Mesenchymal stem cell (in vitro differentiated cells and primary cell): ENCODE data around the gene MUC5B.

Experiments used
- DNase-seq: peaks from one replicate; pipeline ENCODE4 v3.0.0-alpha.2; 2013
- H2AFZ ChIP-seq: one replicate; pipeline ENCODE4 v1.6.1; 2013; ENCODE audit warnings: low read depth, mild to moderate bottlenecking, control low read depth, inconsistent platforms, low read length, moderate library complexity
- H2AK5ac ChIP-seq: 2 replicates; pipeline ENCODE4 v1.6.1; 2013; ENCODE audit warnings: low read length, moderate library complexity, mild to moderate bottlenecking, inconsistent platforms; ENCODE audit not compliant: severe bottlenecking
- H2BK120ac ChIP-seq: one replicate; pipeline ENCODE4 v1.6.1; 2013; ENCODE audit warnings: low read depth, mild to moderate bottlenecking, inconsistent platforms, low read length, moderate library complexity
- H2BK12ac ChIP-seq, 2 experiments: one replicate each; pipeline ENCODE4 v1.6.1; 2013; ENCODE audit warnings: inconsistent platforms in 2 of 2, low read length in 2 of 2, mild to moderate bottlenecking in 2 of 2, moderate library complexity in 2 of 2, control low read depth in 1 of 2
- H2BK15ac ChIP-seq: one replicate; pipeline ENCODE4 v1.6.1; 2013; ENCODE audit warnings: mild to moderate bottlenecking, low read depth, inconsistent platforms; ENCODE audit not compliant: poor library complexity, severe bottlenecking
- H2BK5ac ChIP-seq: 2 replicates; pipeline ENCODE4 v1.6.1; 2013; ENCODE audit warnings: low read depth, mild to moderate bottlenecking, low read length, control low read depth, inconsistent platforms; ENCODE audit not compliant: poor library complexity, severe bottlenecking
- H3K14ac ChIP-seq, 2 experiments: one replicate each; pipeline ENCODE4 v1.6.1; 2013; ENCODE audit warnings: inconsistent platforms in 2 of 2, low read length in 2 of 2, control low read depth in 1 of 2, mild to moderate bottlenecking in 1 of 2, moderate library complexity in 1 of 2
- H3K18ac ChIP-seq, 2 experiments: one replicate each; pipeline ENCODE4 v1.6.1; 2013; ENCODE audit warnings: inconsistent platforms in 2 of 2, low read length in 2 of 2, control low read depth in 1 of 2, low read depth in 1 of 2, mild to moderate bottlenecking in 1 of 2
- H3K23ac ChIP-seq, 2 experiments: one replicate each; pipeline ENCODE4 v1.6.1; 2013; ENCODE audit warnings: inconsistent platforms in 2 of 2, low read length in 2 of 2, mild to moderate bottlenecking in 2 of 2, moderate library complexity in 2 of 2, control low read depth in 1 of 2
- H3K27ac ChIP-seq: 2 replicates; pipeline ENCODE4 v1.5.1; 2013; ENCODE audit warnings: mild to moderate bottlenecking, moderate library complexity, low read length, control low read depth, inconsistent platforms; ENCODE audit not compliant: poor library complexity, severe bottlenecking
- H3K27me3 ChIP-seq, 2 experiments: 2 replicates each; pipeline versions ENCODE4 v1.6.1 to v1.7.0; 2013; ENCODE audit warnings: low read length in 2 of 2, mild to moderate bottlenecking in 2 of 2, moderate library complexity in 2 of 2, control low read depth in 1 of 2, inconsistent platforms in 1 of 2; ENCODE audit not compliant: control insufficient read depth in 1 of 2, insufficient read depth in 1 of 2
- H3K36me3 ChIP-seq, 2 experiments: 2 replicates each; pipeline versions ENCODE4 v1.6.1 to v1.7.0; 2013; ENCODE audit warnings: low read length in 2 of 2, control low read depth in 1 of 2, inconsistent platforms in 1 of 2, low read depth in 1 of 2, mild to moderate bottlenecking in 1 of 2; ENCODE audit not compliant: insufficient read depth in 2 of 2, control insufficient read depth in 1 of 2
- H3K4ac ChIP-seq, 2 experiments: one replicate each; pipeline ENCODE4 v1.6.1; 2013; ENCODE audit warnings: inconsistent platforms in 2 of 2, low read length in 2 of 2, mild to moderate bottlenecking in 2 of 2, moderate library complexity in 2 of 2, control low read depth in 1 of 2, low read depth in 1 of 2
- H3K4me1 ChIP-seq: 2 replicates; pipeline ENCODE4 v1.6.1; 2013; ENCODE audit warnings: low read depth, low read length, control low read depth; ENCODE audit not compliant: control insufficient read depth, insufficient read depth
- H3K4me2 ChIP-seq: 2 replicates; pipeline ENCODE4 v1.6.1; 2013; ENCODE audit warnings: low read length, mild to moderate bottlenecking, inconsistent platforms; ENCODE audit not compliant: poor library complexity, severe bottlenecking
- H3K4me3 ChIP-seq, 2 experiments: 2 replicates each; pipeline versions ENCODE4 v1.5.1 to v1.7.0; 2013; ENCODE audit warnings: low read length in 2 of 2, mild to moderate bottlenecking in 2 of 2, control low read depth in 1 of 2, low read depth in 1 of 2; ENCODE audit not compliant: insufficient read depth in 1 of 2
- H3K79me1 ChIP-seq: replicated peaks from 2 replicates; pipeline ENCODE4 v1.6.1; 2013; ENCODE audit warnings: mild to moderate bottlenecking, control low read depth, low read length, inconsistent platforms; ENCODE audit not compliant: poor library complexity, severe bottlenecking
- H3K9ac ChIP-seq: 2 replicates; pipeline ENCODE4 v1.7.0; 2013; ENCODE audit warnings: mild to moderate bottlenecking, low read length, moderate library complexity
- H3K9me3 ChIP-seq: 2 replicates; pipeline ENCODE4 v1.7.0; 2013; ENCODE audit warnings: mild to moderate bottlenecking, low read length; ENCODE audit not compliant: control insufficient read depth
- H4K8ac ChIP-seq: one replicate; pipeline ENCODE4 v1.6.1; 2013; ENCODE audit warnings: inconsistent platforms, mild to moderate bottlenecking, low read length, moderate library complexity
- H4K91ac ChIP-seq: one replicate; pipeline ENCODE4 v1.6.1; 2013; ENCODE audit warnings: mild to moderate bottlenecking, low read length, inconsistent platforms
- WGBS: methylation state at CpG from one replicate; pipeline ENCODE4 v1.1.7; 2013; ENCODE audit warnings: mixed read lengths; 5-methylcytosine and 5-hydroxymethylcytosine counted together

Gene MUC5B

DNA sequence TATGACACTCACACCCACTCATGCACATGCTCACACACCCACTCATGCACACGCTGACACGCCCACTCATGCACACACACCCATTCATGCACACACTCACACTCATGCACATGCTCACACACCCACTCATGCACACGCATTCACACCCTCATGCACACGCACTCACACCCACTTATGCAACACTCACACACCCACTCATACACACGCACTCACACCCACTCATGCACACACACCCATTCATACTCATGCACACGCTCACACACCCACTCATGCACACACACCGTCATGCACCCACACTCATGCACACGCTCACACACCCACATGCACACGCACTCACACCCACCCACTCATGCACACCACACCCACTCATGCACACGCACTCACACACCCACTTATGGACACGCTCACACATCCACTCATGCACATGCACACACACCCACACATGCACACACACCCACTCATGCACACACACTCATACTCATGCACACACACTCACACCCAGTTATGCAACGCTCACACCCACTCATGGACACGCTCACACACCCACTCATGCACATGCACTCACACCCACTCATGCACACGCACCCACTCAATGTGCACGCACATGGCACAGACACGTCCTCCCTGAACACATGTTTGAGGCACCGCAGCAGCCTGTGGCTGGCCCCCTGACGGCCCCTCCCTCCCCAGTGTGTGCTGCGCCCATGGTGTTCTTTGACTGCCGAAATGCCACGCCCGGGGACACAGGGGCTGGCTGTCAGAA is 47.2 kb upstream of the MUC5B start:
- peaks cover 0 to 3% of the 10 kb centered on the region in 2 experiments for H3K27me3 ChIP-seq
- H2BK5ac ChIP-seq: no peak overlapping the region
- no peak overlapping the region for H3K4me2 ChIP-seq
- no peak overlapping the region for H4K91ac ChIP-seq
- no peak overlapping the region for H3K14ac ChIP-seq
- H3K27ac ChIP-seq: no peak overlapping the region
- no peak overlapping the region for H2BK12ac ChIP-seq
- no peaks in the 10 kb centered on the region for H3K36me3 ChIP-seq
- 77% methylated on average over 22 of the region's 22 CpGs for WGBS
- no peaks in the 10 kb centered on the region for H3K79me1 ChIP-seq
- no peak overlapping the region for H2AFZ ChIP-seq
- no peak overlapping the region for H2BK15ac ChIP-seq
- no peak overlapping the region for H3K4me3 ChIP-seq
- H3K4me1 ChIP-seq: peaks cover 4% of the 10 kb centered on the region
- H2AK5ac ChIP-seq: no peak overlapping the region
- no peak overlapping the region for H3K18ac ChIP-seq
- no peak for DNase-seq
- no peaks in the 10 kb centered on the region for H3K9me3 ChIP-seq
- H4K8ac ChIP-seq: no peak overlapping the region
- no peak overlapping the region for H3K23ac ChIP-seq
- H3K4ac ChIP-seq: no peak overlapping the region
- H3K9ac ChIP-seq: no peak overlapping the region
- no peak overlapping the region for H2BK120ac ChIP-seq

DNA sequence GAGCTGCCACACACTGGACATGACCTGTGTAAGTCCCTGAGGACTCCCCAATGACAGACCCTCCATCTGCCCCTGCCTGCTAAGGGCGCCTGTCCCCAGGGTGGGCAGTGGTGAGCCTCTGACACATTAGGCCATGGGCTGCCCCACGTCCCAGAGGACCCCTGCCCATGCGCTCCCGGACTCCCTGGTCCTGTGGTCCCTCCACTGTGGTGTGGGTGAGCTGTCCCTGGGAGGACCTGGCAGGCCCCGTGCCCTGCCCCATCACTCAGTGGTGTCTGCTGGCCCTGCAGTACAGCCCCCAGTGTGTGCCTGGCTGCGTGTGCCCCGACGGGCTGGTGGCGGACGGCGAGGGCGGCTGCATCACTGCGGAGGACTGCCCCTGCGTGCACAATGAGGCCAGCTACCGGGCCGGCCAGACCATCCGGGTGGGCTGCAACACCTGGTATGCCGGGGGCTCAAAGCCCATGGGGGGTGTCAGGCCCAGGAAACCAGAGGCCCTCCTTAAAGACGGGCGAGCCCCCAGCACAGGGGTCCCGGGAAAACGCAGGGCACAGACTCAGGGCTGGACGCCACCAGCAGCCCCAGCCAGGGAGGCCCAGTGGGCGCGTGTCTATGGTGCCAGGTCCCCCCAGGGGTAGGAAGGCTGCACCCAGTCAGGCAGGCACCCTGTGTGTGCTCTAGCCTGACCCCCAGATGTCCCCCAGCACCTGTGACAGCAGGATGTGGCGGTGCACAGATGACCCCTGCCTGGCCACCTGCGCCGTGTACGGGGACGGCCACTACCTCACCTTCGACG is 46.4 kb upstream of the MUC5B start:
- H2BK12ac ChIP-seq: no peak overlapping the region
- H3K27ac ChIP-seq: no peak overlapping the region
- no peak overlapping the region for H3K4me3 ChIP-seq
- H3K9ac ChIP-seq: no peak overlapping the region
- H3K4me1 ChIP-seq: peaks cover 4% of the 10 kb centered on the region
- H3K4ac ChIP-seq: no peak overlapping the region
- H4K8ac ChIP-seq: no peak overlapping the region
- no peak overlapping the region for H3K4me2 ChIP-seq
- WGBS: 76% methylated on average over 32 of the region's 32 CpGs
- no peaks in the 10 kb centered on the region for H3K79me1 ChIP-seq
- no peak overlapping the region for H2AK5ac ChIP-seq
- H3K18ac ChIP-seq: no peak overlapping the region
- H3K14ac ChIP-seq: no peak overlapping the region
- H2BK15ac ChIP-seq: no peak overlapping the region
- H2BK5ac ChIP-seq: no peak overlapping the region
- H2BK120ac ChIP-seq: no peak overlapping the region
- no peak overlapping the region for H2AFZ ChIP-seq
- no peak for DNase-seq
- no peaks in the 10 kb centered on the region for H3K36me3 ChIP-seq
- no peak overlapping the region for H4K91ac ChIP-seq
- no peak overlapping the region for H3K23ac ChIP-seq
- H3K27me3 ChIP-seq: peaks cover 0 to 3% of the 10 kb centered on the region in 2 experiments
- no peaks in the 10 kb centered on the region for H3K9me3 ChIP-seq

- 86% methylated on average over 34 of the region's 34 CpGs for WGBS
- Histone ChIP-seq H3K36me3 (no peaks in the 10 kb centered on the region), H4K8ac (no peak overlapping the region), H3K27ac (no peak overlapping the region), H3K14ac (no peak overlapping the region), H3K23ac (no peak overlapping the region), H2BK120ac (no peak overlapping the region), H3K18ac (no peak overlapping the region), H2AFZ (no peak overlapping the region), H3K4ac (no peak overlapping the region), H3K27me3 (peaks cover 0 to 3% of the 10 kb centered on the region in 2 experiments), H2BK15ac (no peak overlapping the region), H3K79me1 (no peaks in the 10 kb centered on the region), H3K4me3 (no peak overlapping the region), H4K91ac (no peak overlapping the region), H3K9me3 (no peaks in the 10 kb centered on the region), H2BK5ac (no peak overlapping the region), H3K9ac (no peak overlapping the region), H2AK5ac (no peak overlapping the region), H3K4me2 (no peak overlapping the region), H3K4me1 (peaks cover 4% of the 10 kb centered on the region), H2BK12ac (no peak overlapping the region)
- DNase-seq: no peak
Measured at GRCh38 chr11:1177020-1177770, 45.7 kb upstream of the MUC5B start.

- H4K91ac ChIP-seq: no peak overlapping the region
- H2BK15ac ChIP-seq: no peak overlapping the region
- DNase-seq: no peak
- no peak overlapping the region for H2AK5ac ChIP-seq
- peaks cover 4% of the 10 kb centered on the region for H3K4me1 ChIP-seq
- H3K27ac ChIP-seq: no peak overlapping the region
- no peak overlapping the region for H3K4me3 ChIP-seq
- H3K27me3 ChIP-seq: peaks cover 0 to 3% of the 10 kb centered on the region in 2 experiments
- no peak overlapping the region for H4K8ac ChIP-seq
- H3K4me2 ChIP-seq: no peak overlapping the region
- H3K18ac ChIP-seq: no peak overlapping the region
- H2BK12ac ChIP-seq: no peak overlapping the region
- H2BK5ac ChIP-seq: no peak overlapping the region
- H3K9ac ChIP-seq: no peak overlapping the region
- H2AFZ ChIP-seq: no peak overlapping the region
- H3K4ac ChIP-seq: no peak overlapping the region
- H3K14ac ChIP-seq: no peak overlapping the region
- no peak overlapping the region for H2BK120ac ChIP-seq
- 91% methylated on average over 12 of the region's 12 CpGs for WGBS
- H3K36me3 ChIP-seq: no peaks in the 10 kb centered on the region
- no peaks in the 10 kb centered on the region for H3K79me1 ChIP-seq
- H3K23ac ChIP-seq: no peak overlapping the region
- H3K9me3 ChIP-seq: no peaks in the 10 kb centered on the region
Measured at GRCh38 chr11:1177771-1178090, 45.1 kb upstream of the MUC5B start.
